Measurements from ENCODE around the gene SLC25A26.

DNA sequence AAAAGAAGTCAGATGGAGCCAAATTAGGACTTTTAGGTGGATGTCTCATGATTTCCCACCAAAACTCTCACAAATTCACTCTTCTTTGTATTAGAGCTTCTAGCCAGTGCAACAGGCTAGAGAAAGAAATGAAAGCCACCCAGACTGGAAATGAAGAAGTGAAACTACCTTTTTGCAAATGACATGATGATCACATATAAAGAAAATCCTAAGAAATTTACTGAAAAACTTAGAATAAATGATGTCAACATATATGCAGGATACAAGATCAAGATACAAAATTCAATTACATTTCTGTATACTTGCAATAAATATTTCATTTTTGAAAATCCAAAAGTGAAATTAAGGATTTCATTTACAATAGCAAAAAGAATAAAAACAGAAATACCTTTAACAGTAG is 169.2 kb downstream of the SLC25A26 start:
- TF ChIP-seq EZH2 (IDR thresholded peaks at IDR 0.05) (no peak), POLR2AphosphoS5 (IDR thresholded peaks at IDR 0.05; ENCODE audit: borderline replicate concordance, low read depth, low read length) (no peak), FOXP2 (optimal IDR thresholded peaks at IDR 0.05; ENCODE audit: control extremely low read depth, extremely low read length, insufficient read depth) (no peak)
